Stimulated activated effector memory CD8-positive, alpha-beta T cell treated with anti-CD3 and anti-CD28 coated beads, Interleukin-12 subunit alpha, Interleukin-12 subunit beta, amount 100 ng/mL, for 72 hours (primary cell): ENCODE data around the gene MALRD1.
"Not testable (repeated sequence)": the region's sequence is repeated elsewhere in the genome, so short reads cannot be mapped to it uniquely, and the experiment has no call there.

ENCODE experiments used
- ATAC-seq: fragments of 150-1000 bp; cut with Tn5 transposase; 2 replicates; pipeline ENCODE4 v1.10.0; 2021
- DNase-seq, 2 donors: peaks; one replicate each; pipeline ENCODE4 v3.0.0; 2021 to 2022; ENCODE audit warnings: low spot score in 2 of 2
- H3K27ac Mint-ChIP-seq: one replicate; pipeline ENCODE4 v1.8.0; 2022; ENCODE audit warnings: mild to moderate bottlenecking, mixed read lengths
- H3K36me3 Mint-ChIP-seq: one replicate; pipeline ENCODE4 v1.8.0; 2022; ENCODE audit warnings: mild to moderate bottlenecking, mixed read lengths
- H3K4me1 Mint-ChIP-seq: one replicate; pipeline ENCODE4 v1.8.0; 2022; ENCODE audit warnings: mixed read lengths
- H3K4me3 Mint-ChIP-seq: one replicate; pipeline ENCODE4 v1.8.0; 2022; ENCODE audit warnings: mild to moderate bottlenecking, mixed read lengths
- H3K9me3 Mint-ChIP-seq: one replicate; pipeline ENCODE4 v1.8.0; 2022; ENCODE audit warnings: mixed read lengths

The MALRD1 gene

DNA sequence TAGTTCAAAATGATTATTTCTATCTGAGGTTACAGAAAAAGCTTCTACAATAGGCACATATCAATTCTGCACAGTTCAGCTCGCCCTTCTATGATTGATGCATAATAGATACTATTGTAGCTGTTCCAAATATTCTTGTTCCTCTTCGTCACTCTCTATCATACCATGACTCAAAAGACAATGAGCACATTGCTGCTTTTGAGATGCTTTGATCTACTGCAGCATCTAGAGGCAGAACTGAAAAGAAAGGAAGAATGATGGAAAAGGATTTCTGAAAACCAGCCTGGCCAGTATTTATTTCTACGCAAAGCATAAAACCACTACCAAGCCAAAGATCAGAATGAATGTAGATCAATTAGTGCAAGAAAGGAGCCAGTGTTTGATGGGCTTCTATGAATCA is 708.3 kb downstream of the MALRD1 start:
- no peaks in the 10 kb centered on the region for H3K4me1 Mint-ChIP-seq
- ATAC-seq, result no peak

DNA sequence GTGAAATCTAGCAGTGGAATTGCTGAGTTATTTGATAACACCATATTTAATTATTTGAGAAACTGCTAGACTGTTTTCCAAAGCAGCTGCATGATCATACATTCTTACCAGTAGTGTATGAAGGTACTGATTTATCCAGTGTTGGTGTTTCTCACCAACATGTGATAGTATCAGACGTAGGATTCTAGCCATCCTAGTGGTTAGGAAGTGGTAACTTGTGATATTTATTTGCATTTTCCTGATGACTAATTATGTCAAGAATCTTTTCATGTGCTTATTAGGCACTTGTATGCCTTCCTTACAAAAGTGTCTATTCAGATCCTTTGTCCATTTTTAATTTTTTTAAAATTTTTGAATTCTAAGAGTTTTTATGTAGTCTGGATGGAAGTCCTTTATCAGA is 713.4 kb downstream of the MALRD1 start:
- no peak overlapping the region for H3K4me3 Mint-ChIP-seq
- ATAC-seq, result no peak

More for the DNA sequence above, 708.3 kb downstream of the MALRD1 start:
- Mint-ChIP-seq H3K27ac (no peak overlapping the region), H3K4me3 (no peak overlapping the region), H3K9me3 (peaks cover 7% of the 10 kb centered on the region), H3K36me3 (no peaks in the 10 kb centered on the region)
- DNase-seq, result no peak

DNA sequence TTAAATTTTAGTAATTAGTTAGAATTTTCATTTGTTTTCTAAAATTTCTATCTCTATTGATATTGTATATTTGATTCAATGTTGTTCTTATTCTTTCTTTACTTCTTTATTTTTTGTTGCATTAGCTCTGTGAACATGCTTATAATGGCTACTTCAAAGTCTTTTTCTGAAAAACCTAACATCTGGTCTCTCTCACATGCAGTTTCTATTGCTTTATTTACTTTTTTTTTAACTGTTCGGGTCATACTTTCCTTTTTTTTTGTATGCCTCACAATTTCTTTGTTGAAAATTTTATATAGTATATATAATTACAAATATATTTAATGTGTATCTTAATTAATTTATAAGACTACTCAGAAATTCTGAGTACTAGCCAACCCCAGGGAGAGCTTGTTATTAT is 715.5 kb downstream of the MALRD1 start:
- Mint-ChIP-seq H3K27ac (no peak overlapping the region), H3K36me3 (no peaks in the 10 kb centered on the region)

More for the DNA sequence above, 713.4 kb downstream of the MALRD1 start:
- no peak for DNase-seq
- Mint-ChIP-seq H3K9me3 (peaks cover 5% of the 10 kb centered on the region), H3K36me3 (no peaks in the 10 kb centered on the region), H3K4me1 (no peaks in the 10 kb centered on the region), H3K27ac (no peak overlapping the region)

DNA sequence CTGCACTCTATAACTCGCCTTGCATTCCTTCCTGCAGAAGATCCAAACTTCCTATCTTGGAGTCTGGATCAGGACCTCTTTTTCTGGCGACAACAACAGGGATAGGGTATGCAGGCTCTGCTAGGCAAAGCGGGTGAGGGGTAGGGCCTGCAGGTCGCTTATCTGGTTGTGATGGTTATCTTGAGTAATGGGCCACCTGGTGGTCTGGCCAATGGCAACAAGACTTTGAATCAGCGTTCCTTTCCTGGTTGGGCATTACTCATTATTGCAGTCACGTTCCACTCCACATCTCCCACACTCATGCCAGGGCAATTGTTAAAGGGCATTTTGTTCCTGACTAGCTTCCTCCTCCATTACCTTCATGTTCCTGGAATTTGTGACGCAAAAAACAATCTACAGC is 719.3 kb downstream of the MALRD1 start:
- Mint-ChIP-seq H3K27ac (no peak overlapping the region), H3K9me3 (peaks cover 10% of the 10 kb centered on the region), H3K36me3 (no peaks in the 10 kb centered on the region), H3K4me1 (no peaks in the 10 kb centered on the region), H3K4me3 (no peak overlapping the region)
- DNase-seq, result no peak
- ATAC-seq, result no peak

More for the DNA sequence above, 715.5 kb downstream of the MALRD1 start:
- Mint-ChIP-seq H3K4me3 (no peak overlapping the region), H3K4me1 (no peaks in the 10 kb centered on the region), H3K9me3 (peaks cover 10% of the 10 kb centered on the region)
- ATAC-seq (no peak), DNase-seq (no peak)

DNA sequence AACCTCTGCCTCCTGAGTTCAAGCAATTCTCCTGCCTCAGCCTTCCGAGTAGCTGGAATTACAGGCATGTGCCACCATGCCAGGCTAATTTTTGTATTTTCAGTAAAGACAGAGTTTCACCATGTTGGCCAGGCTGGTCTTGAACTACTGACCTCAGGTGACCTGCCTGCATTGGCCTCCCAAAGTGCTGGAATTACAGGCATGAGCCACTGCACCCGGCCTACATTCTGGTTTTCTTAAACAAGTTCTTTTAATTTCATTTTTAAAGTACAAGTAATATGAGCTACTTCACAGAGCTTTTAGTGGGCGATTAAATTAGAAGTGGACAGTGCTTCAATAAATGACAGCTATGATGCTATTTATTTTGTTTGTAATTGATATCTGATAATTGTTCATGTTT is 721.2 kb downstream of the MALRD1 start:
- not testable (repeated sequence) for ATAC-seq, H3K4me1 Mint-ChIP-seq, DNase-seq, H3K27ac Mint-ChIP-seq, H3K9me3 Mint-ChIP-seq, H3K4me3 Mint-ChIP-seq, H3K36me3 Mint-ChIP-seq

DNA sequence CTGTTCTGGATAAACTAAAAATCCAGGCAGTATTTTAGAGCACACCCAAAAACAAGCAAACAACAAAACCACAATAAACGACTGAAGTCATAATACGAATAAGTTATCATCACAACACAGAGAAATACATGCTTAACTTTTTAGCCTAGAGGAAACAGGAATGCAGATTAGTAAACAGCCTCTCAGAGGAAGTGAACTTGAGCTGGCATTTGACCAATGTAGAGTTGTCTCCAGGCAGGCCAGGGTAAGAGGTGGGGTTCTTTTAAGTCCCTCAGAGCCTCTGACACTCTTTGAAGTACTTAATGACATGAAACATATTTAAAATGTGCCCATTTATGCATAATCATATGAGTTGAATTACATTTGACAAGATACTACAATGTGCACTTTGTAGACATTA is 724.4 kb downstream of the MALRD1 start:
- ATAC-seq (no peak), DNase-seq (no peak)
- Mint-ChIP-seq H3K27ac (no peak overlapping the region), H3K9me3 (peaks cover 6% of the 10 kb centered on the region), H3K4me1 (no peaks in the 10 kb centered on the region), H3K4me3 (no peak overlapping the region), H3K36me3 (no peaks in the 10 kb centered on the region)

DNA sequence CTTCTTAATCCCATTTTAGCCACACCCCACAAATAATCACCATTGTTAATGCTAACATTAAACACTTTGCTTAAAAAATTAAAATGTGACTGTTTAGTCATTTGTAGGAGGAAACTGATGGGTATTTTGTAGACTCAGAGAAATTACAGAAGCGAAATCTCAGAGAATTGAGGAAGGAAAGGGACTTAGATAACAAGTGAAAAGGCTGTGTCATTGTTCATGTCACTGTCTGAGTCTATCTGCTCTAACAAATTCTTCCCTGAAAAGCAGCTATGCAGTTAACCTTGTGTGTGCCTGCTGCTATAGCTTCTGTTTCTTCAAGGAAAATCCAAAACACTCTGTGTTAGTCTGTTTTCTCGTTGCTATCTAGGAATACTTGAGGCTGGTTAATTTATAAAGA is 726.7 kb downstream of the MALRD1 start:
- H3K36me3 Mint-ChIP-seq, result no peaks in the 10 kb centered on the region
- H3K9me3 Mint-ChIP-seq, result peaks cover 5% of the 10 kb centered on the region
- no peak for DNase-seq
- H3K4me1 Mint-ChIP-seq, result no peaks in the 10 kb centered on the region
- ATAC-seq, result no peak
- H3K27ac Mint-ChIP-seq, result no peak overlapping the region
- H3K4me3 Mint-ChIP-seq, result no peak overlapping the region

DNA sequence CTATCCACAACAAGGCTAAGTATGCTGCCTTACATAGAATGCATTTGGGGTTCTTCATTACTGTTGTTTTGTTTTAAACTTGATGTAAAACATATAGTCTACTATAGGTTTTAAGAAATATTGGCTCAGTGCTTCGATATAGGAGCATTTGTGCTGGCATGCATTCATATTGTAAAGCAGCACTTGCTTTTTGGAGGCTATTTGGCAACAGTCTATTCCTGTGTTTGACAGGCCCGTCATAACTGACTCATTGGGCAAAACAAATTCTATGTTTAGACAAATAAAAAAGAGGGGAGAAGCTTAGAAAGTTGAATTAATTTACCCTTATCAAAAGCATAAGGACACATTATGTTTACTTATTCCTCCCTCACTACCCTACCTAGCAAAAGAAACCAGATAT is 729.2 kb downstream of the MALRD1 start:
- ATAC-seq, result no peak
- Mint-ChIP-seq H3K9me3 (peaks cover 13% of the 10 kb centered on the region), H3K4me1 (no peaks in the 10 kb centered on the region), H3K4me3 (no peak overlapping the region), H3K27ac (no peak overlapping the region), H3K36me3 (no peaks in the 10 kb centered on the region)
- no peak for DNase-seq

DNA sequence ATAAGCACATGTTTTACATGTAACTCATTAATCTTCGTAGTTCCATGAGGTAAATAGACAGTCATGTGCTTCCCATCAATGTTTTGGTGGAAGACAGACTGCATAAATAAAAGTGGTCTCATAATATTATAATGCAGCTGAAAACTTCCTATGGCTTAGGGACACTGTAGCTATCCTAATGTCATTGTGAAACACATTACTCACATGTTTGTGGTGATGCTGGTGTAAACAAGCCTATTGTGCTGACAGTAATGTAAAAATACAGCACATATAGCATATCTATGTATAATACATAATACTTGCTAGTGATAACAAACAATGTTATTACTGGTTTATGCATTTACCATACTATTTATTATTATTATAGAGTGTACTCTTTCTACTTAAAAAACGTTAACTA is 730.4 kb downstream of the MALRD1 start:
- Mint-ChIP-seq H3K27ac (no peak overlapping the region), H3K4me3 (no peak overlapping the region), H3K36me3 (no peaks in the 10 kb centered on the region), H3K4me1 (no peaks in the 10 kb centered on the region), H3K9me3 (peaks cover 14% of the 10 kb centered on the region)
- DNase-seq (no peak), ATAC-seq (no peak)

DNA sequence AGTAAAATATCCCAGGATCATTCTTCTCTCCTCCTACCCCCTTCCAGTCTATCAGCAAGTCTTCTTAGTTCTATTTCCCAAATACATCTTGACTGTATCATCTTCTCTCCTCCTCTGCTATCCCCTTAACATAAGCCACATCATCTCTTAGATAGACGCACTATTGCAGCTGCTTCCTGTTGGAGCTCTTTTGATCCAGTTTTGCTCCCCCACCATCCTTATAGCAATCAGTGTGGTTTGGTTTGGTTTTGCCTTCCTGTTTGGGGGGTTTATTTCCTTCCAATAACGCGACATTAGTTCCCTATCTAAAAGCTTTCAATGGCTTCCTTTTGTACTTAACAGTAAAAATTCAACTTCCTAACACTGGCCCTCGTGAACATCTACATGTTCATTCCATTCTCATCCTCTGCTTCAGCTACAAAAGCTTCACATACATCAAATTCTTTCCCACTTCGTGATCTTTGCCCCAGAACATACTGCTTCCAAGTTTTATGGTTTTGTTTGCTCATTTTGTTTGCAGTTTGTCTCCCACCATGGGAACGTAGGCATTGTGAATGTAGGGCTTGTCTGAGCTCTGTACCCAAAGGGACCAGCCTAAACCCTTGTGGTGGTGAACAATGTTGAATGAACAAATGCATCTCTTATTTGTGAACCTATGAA is 734.0 kb downstream of the MALRD1 start:
- ATAC-seq, result no peak
- Mint-ChIP-seq H3K4me3 (no peak overlapping the region), H3K9me3 (peaks cover 18% of the 10 kb centered on the region), H3K27ac (no peak overlapping the region), H3K36me3 (no peaks in the 10 kb centered on the region), H3K4me1 (no peaks in the 10 kb centered on the region)
- DNase-seq, result no peak

DNA sequence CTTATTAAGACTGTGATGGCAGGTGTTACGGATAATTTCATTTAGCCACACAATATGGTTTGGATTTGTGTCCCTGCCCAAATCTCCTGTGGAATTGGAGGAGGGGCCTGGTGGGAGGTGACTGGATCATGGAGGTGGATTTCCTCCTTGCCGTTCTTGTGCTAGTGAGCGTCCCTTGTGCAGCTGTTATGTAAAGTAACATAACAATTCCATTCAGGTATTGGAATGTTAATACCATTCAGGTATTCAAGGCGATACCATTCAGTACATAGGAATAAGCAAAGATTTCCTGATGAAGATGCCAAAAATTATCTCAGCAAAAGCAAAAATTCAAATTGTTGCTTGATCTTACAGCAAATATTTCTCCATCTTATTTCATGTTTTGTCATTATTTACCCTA is 735.1 kb downstream of the MALRD1 start:
- no peak overlapping the region for H3K27ac Mint-ChIP-seq
- no peak for DNase-seq
- ATAC-seq, result no peak
- no peak overlapping the region for H3K4me3 Mint-ChIP-seq
- peaks cover 18% of the 10 kb centered on the region for H3K9me3 Mint-ChIP-seq
- no peaks in the 10 kb centered on the region for H3K4me1 Mint-ChIP-seq
- H3K36me3 Mint-ChIP-seq, result no peaks in the 10 kb centered on the region
